Vagina (tissue), 2 donors: ENCODE measurements around the gene CCDC40. TPM values are rescaled to one million over a fixed set of nuclear protein-coding genes. Genes with fewer than 3 reads are reported as not detected.

Source experiments
- DNase-seq, 2 donors: peaks; one replicate each; pipeline ENCODE4 v3.0.0-alpha.2; 2017; ENCODE audit errors: extremely low spot score in 2 of 2
- H3K27ac ChIP-seq: fragments of 200-600 bp; sonication (generic); one replicate; pipeline ENCODE4 v1.5.1; 2019
- H3K27me3 ChIP-seq: fragments of 200-600 bp; sonication (generic); one replicate; pipeline ENCODE4 v1.5.1; 2019
- H3K36me3 ChIP-seq, 2 donors: fragments of 200-600 bp; sonication (generic); one replicate each; pipeline ENCODE4 v1.5.1; 2017 to 2019
- H3K4me1 ChIP-seq: fragments of 200-600 bp; sonication (generic); one replicate; pipeline ENCODE4 v1.5.1; 2019
- H3K4me3 ChIP-seq, 2 donors: fragments of 200-600 bp; sonication (generic); 1 replicate in 1 of 2; 2 replicates in 1 of 2; pipeline ENCODE4 v1.5.1; 2016 to 2019
- H3K9me3 ChIP-seq: fragments of 200-600 bp; sonication (generic); one replicate; pipeline ENCODE4 v1.5.1; 2019
- CTCF ChIP-seq, 3 experiments: fragments of 450-650 bp in 2 of 3; fragments of 200-600 bp in 1 of 3; sonication (generic) in 1 of 3; IDR thresholded peaks; one replicate each; pipeline ENCODE4 v1.5.1; 2017 to 2019; ENCODE audit warnings: antibody characterized with exemption in 3 of 3, mild to moderate bottlenecking in 2 of 3, moderate library complexity in 2 of 3
- POLR2A ChIP-seq, 2 donors: fragments of 450-650 bp; IDR thresholded peaks; one replicate each; pipeline ENCODE4 v1.6.1; 2017; ENCODE audit warnings: antibody characterized with exemption in 2 of 2, mild to moderate bottlenecking in 2 of 2, moderate library complexity in 2 of 2
- POLR2AphosphoS5 ChIP-seq, 2 donors: sonication (generic); formaldehyde crosslinking; IDR thresholded peaks; one replicate each; pipeline ENCODE4 v1.9.0; 2017; ENCODE audit warnings: antibody characterized with exemption in 2 of 2, mild to moderate bottlenecking in 2 of 2, low read depth in 1 of 2; ENCODE audit not compliant: insufficient read depth in 1 of 2
- intact Hi-C: fragments of 100-400 bp; cut with DNase I; formaldehyde crosslinking; loops from one replicate; pipeline ENCODE4 v1.15.1; 2023
- microRNA counts, 2 donors: library from miRNA; unstranded; fragments of <30 nt; microRNA quantifications; one replicate each; lab custom pipeline; 2016 to 2017
- microRNA-seq: library from miRNA; unstranded; fragments of <30 nt; microRNA quantifications from one replicate; pipeline ENCODE4, GENCODE V29; 2017; ENCODE audit warnings: borderline number of aligned reads, borderline replicate concordance
- small RNA-seq: library from RNA; depleted of rRNA; stranded (forward); fragments of <200 nt; gene quantifications from one replicate; pipeline ENCODE3, GENCODE V24; 2016
- total RNA-seq: library from RNA; depleted of rRNA; stranded (reverse); fragments of >200 nt; gene quantifications from one replicate; pipeline ENCODE4 v1.2.3, GENCODE V29; 2016

Gene CCDC40
- total RNA-seq, 1 donor from 2014 or later, result 9.3 TPM

GRCh38 chr17:80147035-80147822, 110.8 kb downstream of the CCDC40 start, which contains the start of gene EIF4A3:
Gene EIF4A3 (minus strand): TSS chr17:80147128. CDS start chr17:80146961, 167 bp downstream.
- peak within 1 kb of the TSS; percentile 69 to 100 for H3K4me3 ChIP-seq
- H3K27ac ChIP-seq, result peak within 1 kb of the TSS; percentile 99
- no peaks in the 10 kb centered on the region for H3K9me3 ChIP-seq
- H3K4me1 ChIP-seq, result peaks cover 40% of the 10 kb centered on the region
- intact Hi-C loops, result loop anchor here (2.0 to 10.0 kb wide), 2 partner anchors 46 to 118 kb away; partner anchors contain the start of genes GAA and RNF213
- no peaks in the 10 kb centered on the region for H3K27me3 ChIP-seq
- TF ChIP-seq POLR2AphosphoS5 (IDR thresholded peaks at IDR 0.05; ENCODE audit: insufficient read depth in 1 of 2, low read depth in 1 of 2), result peak; percentile 96 to 99
- TF ChIP-seq POLR2A (IDR thresholded peaks at IDR 0.05), result peak in 1 of 2 donors; percentile 69
- TF ChIP-seq CTCF (IDR thresholded peaks at IDR 0.05), result peak in 1 of 3 experiments; percentile 34
- peak in 1 of 2 donors; percentile 99 for DNase-seq
- H3K36me3 ChIP-seq, result peaks cover 0 to 20% of the 10 kb centered on the region in 2 donors

MicroRNA genes within 50 kb of the gene (microRNA counts, 767-probe panel; counts per million panel counts)
- microRNA hsa-miR-1268b (lab: Ali Mortazavi, UCI), result 238 to 261 counts per million in 2 donors

Small RNA genes lying within 50 kb of the gene (microRNA-seq; reads per million reads assigned to microRNA genes)
- not detected for gene MIR1268B

Small RNA genes lying within 50 kb of the gene (small RNA-seq; reads per million reads assigned to genes)
- gene AC087741.2, result not detected
- not detected for gene MIR1268B

Other genes with a start within 250 kb of the CCDC40 start
- gene CBX8, start 239.6 kb upstream of the CCDC40 start, total RNA-seq, result 0.98 TPM
- gene CBX4, start 197.2 kb upstream of the CCDC40 start, total RNA-seq, result 13.0 TPM
- 18.2 TPM for gene TBC1D16, start 770 bp upstream of the CCDC40 start, total RNA-seq
- gene GAA, start 64.9 kb downstream of the CCDC40 start, total RNA-seq, result 34.1 TPM
- gene EIF4A3, start 110.5 kb downstream of the CCDC40 start, total RNA-seq, result 90.1 TPM
- gene CARD14, start 133.4 kb downstream of the CCDC40 start, total RNA-seq, result 30.0 TPM
- 47.6 TPM for gene SGSH, start 183.7 kb downstream of the CCDC40 start, total RNA-seq
- 22.8 TPM for gene SLC26A11, start 183.8 kb downstream of the CCDC40 start, total RNA-seq
- gene RNF213, start 224.2 kb downstream of the CCDC40 start, total RNA-seq, result 144 TPM